Activated CD8-positive, alpha-beta memory T cell treated with anti-CD3 and anti-CD28 coated beads, Interleukin-2, amount 50 U/mL, for 48 hours (primary cell): ENCODE data around the gene MYL5.
A peak's percentile ranks its signal among the peaks of the same experiment; 100 is the strongest.
"Not testable (repeated sequence)": the region's sequence is repeated elsewhere in the genome, so short reads cannot be mapped to it uniquely, and the experiment has no call there.

Source experiments
- DNase-seq: peaks from one replicate; pipeline ENCODE4 v3.0.0-alpha.2; 2020

MYL5 gene

GRCh38 chr4:657834-658667 lies 16.3 kb upstream of the MYL5 start:
- no peak for DNase-seq

- no peak for DNase-seq
These were observed 15.4 kb upstream of the MYL5 start for GRCh38 chr4:658681-659667.

GRCh38 chr4:659851-660250 lies 14.5 kb upstream of the MYL5 start:
- DNase-seq: no peak

- no peak for DNase-seq
These were observed 13.9 kb upstream of the MYL5 start for GRCh38 chr4:660401-660800.

GRCh38 chr4:661231-661630 lies 13.1 kb upstream of the MYL5 start:
- no peak for DNase-seq

GRCh38 chr4:661881-662761 lies 12.2 kb upstream of the MYL5 start:
- no peak for DNase-seq

- DNase-seq: no peak
These were observed 11.3 kb upstream of the MYL5 start for GRCh38 chr4:663046-663437.

GRCh38 chr4:663438-664428 lies 10.6 kb upstream of the MYL5 start:
- DNase-seq: peak; percentile 87

- no peak for DNase-seq
These were observed 9.6 kb upstream of the MYL5 start for GRCh38 chr4:664713-665231.

- DNase-seq: no peak
These were observed 9.0 kb upstream of the MYL5 start for GRCh38 chr4:665381-665750.

- no peak for DNase-seq
These were observed 8.4 kb upstream of the MYL5 start for GRCh38 chr4:665751-666435.

GRCh38 chr4:666436-666810 lies 7.9 kb upstream of the MYL5 start:
- DNase-seq: no peak

- DNase-seq: no peak
These were observed 7.4 kb upstream of the MYL5 start for GRCh38 chr4:666822-667544.

GRCh38 chr4:667545-667925 lies 6.8 kb upstream of the MYL5 start:
- no peak for DNase-seq

- DNase-seq: not testable (repeated sequence)
These were observed 6.1 kb upstream of the MYL5 start for GRCh38 chr4:668219-668618.

GRCh38 chr4:669806-670559 lies 4.4 kb upstream of the MYL5 start:
- not testable (repeated sequence) for DNase-seq

- DNase-seq: no peak
These were observed 2.6 kb upstream of the MYL5 start for GRCh38 chr4:671769-672168.

GRCh38 chr4:673349-674091 lies 822 bp upstream of the MYL5 start:
- DNase-seq: no peak
